Type B pancreatic cell (in vitro differentiated cells): ENCODE data around the gene OR8B2. TPM values are rescaled to one million over a fixed set of nuclear protein-coding genes. Genes with fewer than 3 reads are reported as not detected.

Experiments
- DNase-seq: peaks from one replicate; pipeline ENCODE4 v3.0.0; 2021; ENCODE audit warnings: mixed read lengths; ENCODE audit not compliant: unreplicated experiment; ENCODE audit errors: extremely low spot score
- H3K27ac Mint-ChIP-seq: 2 replicates; pipeline ENCODE4 v1.8.0; 2021; ENCODE audit warnings: mild to moderate bottlenecking, mixed read lengths
- H3K27me3 Mint-ChIP-seq: 2 replicates; pipeline ENCODE4 v1.8.0; 2021; ENCODE audit warnings: mixed read lengths
- H3K36me3 Mint-ChIP-seq: 2 replicates; pipeline ENCODE4 v1.8.0; 2021; ENCODE audit warnings: mixed read lengths
- H3K4me1 Mint-ChIP-seq: one replicate; pipeline ENCODE4 v1.8.0; 2021; ENCODE audit warnings: mixed read lengths; ENCODE audit not compliant: unreplicated experiment
- H3K4me3 Mint-ChIP-seq: 2 replicates; pipeline ENCODE4 v1.8.0; 2021; ENCODE audit warnings: mild to moderate bottlenecking, mixed read lengths
- H3K9me3 Mint-ChIP-seq: 2 replicates; pipeline ENCODE4 v1.8.0; 2021; ENCODE audit warnings: mixed read lengths
- CTCF ChIP-seq: fragments of 200-600 bp; sonication (generic); conservative IDR thresholded peaks from 2 replicates; pipeline ENCODE4 v1.5.0; 2021; ENCODE audit warnings: antibody characterized with exemption, mild to moderate bottlenecking
- total RNA-seq: library from RNA; stranded (reverse); gene quantifications from 2 replicates; pipeline ENCODE4 v1.2.1, GENCODE V29; 2021; ENCODE audit warnings: low replicate concordance

Gene OR8B2
- total RNA-seq, 1 donor from 2014 or later, result not detected

GRCh38 chr11:124339396-124340141, 44.7 kb downstream of the OR8B2 start:
- H3K27ac Mint-ChIP-seq, result no peak overlapping the region
- no peaks in the 10 kb centered on the region for H3K4me1 Mint-ChIP-seq
- H3K27me3 Mint-ChIP-seq, result no peaks in the 10 kb centered on the region
- H3K9me3 Mint-ChIP-seq, result no peaks in the 10 kb centered on the region
- no peaks in the 10 kb centered on the region for H3K36me3 Mint-ChIP-seq
- DNase-seq, result no peak
- no peak overlapping the region for H3K4me3 Mint-ChIP-seq
- TF ChIP-seq CTCF, result no peak

Other genes with a start within 250 kb of the OR8B2 start
- gene OR10D3, start 201.2 kb downstream of the OR8B2 start, total RNA-seq, result 0.26 TPM in 1 of 2 replicates, not detected in the other
- not detected in 2 replicates for gene OR8G1, start 143.4 kb downstream of the OR8B2 start, total RNA-seq
- gene OR8G5, start 128.1 kb downstream of the OR8B2 start, total RNA-seq, result 0.26 TPM in 1 of 2 replicates, not detected in the other
- not detected in 2 replicates for gene OR8D1, start 70.5 kb downstream of the OR8B2 start, total RNA-seq
- gene OR8D2, start 64.3 kb downstream of the OR8B2 start, total RNA-seq, result not detected in 2 replicates
- gene OR8B3, start 14.5 kb upstream of the OR8B2 start, total RNA-seq, result not detected in 2 replicates
- not detected in 2 replicates for gene OR8B4, start 40.4 kb upstream of the OR8B2 start, total RNA-seq
- 0.14 TPM in 1 of 2 replicates, not detected in the other for gene OR8B8, start 61.2 kb upstream of the OR8B2 start, total RNA-seq
- not detected in 2 replicates for gene OR8B12, start 159.2 kb upstream of the OR8B2 start, total RNA-seq
- gene OR8A1, start 185.5 kb upstream of the OR8B2 start, total RNA-seq, result 0.10 TPM in 1 of 2 replicates, not detected in the other
- 0.17 TPM in 1 of 2 replicates, not detected in the other for gene PANX3, start 226.9 kb upstream of the OR8B2 start, total RNA-seq
- 29.4 and 41.1 TPM in 2 replicates for gene TBRG1, start 238.4 kb upstream of the OR8B2 start, total RNA-seq